LNCaP clone FGC (cell line): Measurements from ENCODE around the gene CD200R1.

Experiments
- DNase-seq: peaks from one replicate; pipeline ENCODE4 v3.0.0-alpha.2; 2011; ENCODE audit warnings: low read depth
- H3K4me3 ChIP-seq: 2 replicates; pipeline ENCODE4 v1.5.1; 2011; ENCODE audit warnings: mild to moderate bottlenecking, low read depth, low read length, control low read depth
- TF ChIP-seq, protein P1 (sequence below): IDR thresholded peaks from 2 replicates; pipeline ENCODE4 v1.5.1; 2012; ENCODE audit warnings: mild to moderate bottlenecking; ENCODE audit not compliant: control insufficient read depth, insufficient read depth; ENCODE audit errors: extremely low read depth

Gene CD200R1

DNA sequence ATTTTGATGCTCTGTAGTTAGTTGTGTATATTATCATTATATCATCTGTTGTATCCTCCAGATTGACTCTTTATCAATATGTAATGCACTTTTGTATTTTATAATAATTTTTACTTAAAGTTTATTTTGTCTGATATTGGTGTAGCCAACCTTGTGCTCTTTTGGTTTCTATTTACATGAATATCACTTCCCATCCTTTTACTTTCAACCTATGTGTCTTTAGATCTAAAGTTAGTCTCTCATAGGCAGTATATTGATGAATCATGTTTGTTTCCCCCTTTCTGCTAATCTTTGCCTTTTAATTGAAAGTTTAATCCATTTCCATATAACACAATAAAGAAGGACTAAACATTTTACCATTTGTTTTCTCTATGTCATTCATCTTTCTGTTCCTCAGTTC is 100.2 kb downstream of the CD200R1 start:
- TF ChIP-seq, protein P1, sequence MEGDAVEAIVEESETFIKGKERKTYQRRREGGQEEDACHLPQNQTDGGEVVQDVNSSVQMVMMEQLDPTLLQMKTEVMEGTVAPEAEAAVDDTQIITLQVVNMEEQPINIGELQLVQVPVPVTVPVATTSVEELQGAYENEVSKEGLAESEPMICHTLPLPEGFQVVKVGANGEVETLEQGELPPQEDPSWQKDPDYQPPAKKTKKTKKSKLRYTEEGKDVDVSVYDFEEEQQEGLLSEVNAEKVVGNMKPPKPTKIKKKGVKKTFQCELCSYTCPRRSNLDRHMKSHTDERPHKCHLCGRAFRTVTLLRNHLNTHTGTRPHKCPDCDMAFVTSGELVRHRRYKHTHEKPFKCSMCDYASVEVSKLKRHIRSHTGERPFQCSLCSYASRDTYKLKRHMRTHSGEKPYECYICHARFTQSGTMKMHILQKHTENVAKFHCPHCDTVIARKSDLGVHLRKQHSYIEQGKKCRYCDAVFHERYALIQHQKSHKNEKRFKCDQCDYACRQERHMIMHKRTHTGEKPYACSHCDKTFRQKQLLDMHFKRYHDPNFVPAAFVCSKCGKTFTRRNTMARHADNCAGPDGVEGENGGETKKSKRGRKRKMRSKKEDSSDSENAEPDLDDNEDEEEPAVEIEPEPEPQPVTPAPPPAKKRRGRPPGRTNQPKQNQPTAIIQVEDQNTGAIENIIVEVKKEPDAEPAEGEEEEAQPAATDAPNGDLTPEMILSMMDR: no peak
- H3K4me3 ChIP-seq: no peak overlapping the region
- no peak for DNase-seq

DNA sequence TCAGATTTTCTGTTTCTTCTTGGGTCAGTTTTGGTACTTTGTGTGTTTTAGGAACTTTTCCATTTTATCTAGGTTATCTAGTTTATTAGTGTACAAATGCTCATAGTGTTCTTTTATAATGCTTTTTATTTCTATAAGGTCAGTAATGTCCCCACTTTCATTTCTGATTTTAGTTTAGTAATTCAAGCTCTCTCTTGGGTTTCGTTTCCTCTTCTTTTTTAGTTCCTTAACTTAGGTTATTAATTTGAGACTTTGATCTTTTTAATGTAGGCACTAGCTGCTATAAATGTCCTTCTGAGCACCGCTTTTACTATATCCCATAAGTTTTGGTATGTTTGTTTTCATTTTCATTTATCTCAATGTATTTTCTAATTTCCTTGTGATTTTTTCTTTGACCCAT is 101.3 kb downstream of the CD200R1 start:
- DNase-seq: no peak
- H3K4me3 ChIP-seq: no peak overlapping the region
- TF ChIP-seq, protein P1: no peak

DNA sequence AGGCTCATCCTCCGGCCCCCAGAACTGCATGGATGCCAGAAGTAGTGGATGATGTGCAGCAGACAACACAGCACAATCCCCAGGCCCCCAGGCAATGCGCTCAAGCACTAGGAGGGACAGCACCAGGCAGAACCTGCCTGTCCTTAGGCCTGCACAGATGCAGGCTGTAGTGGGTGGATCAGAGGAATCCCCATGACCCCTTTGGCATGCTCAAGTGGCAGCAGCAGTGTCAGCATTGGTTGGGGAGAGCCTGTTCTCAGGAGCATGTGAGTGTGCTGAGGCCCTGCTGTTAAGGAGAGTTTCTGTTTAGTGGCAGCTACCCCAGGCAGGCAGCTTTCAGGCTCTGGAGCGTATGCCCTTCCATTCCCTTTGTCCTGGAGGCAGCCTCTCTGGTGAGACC is 103.2 kb downstream of the CD200R1 start:
- no peak for DNase-seq
- TF ChIP-seq, protein P1: no peak

More for the DNA sequence above, 103.2 kb downstream of the CD200R1 start:
- no peak overlapping the region for H3K4me3 ChIP-seq
